22Rv1 (cell line): ENCODE measurements around the gene MED12L.
A peak's percentile ranks its signal among the peaks of the same experiment; 100 is the strongest.

ENCODE experiments used
- H3K27ac ChIP-seq: fragments of 450-650 bp; 2 replicates; pipeline ENCODE4 v1.5.1; 2017
- ZFX ChIP-seq: fragments of 450-650 bp; IDR thresholded peaks from 2 replicates; pipeline ENCODE4 v1.6.1; 2017; ENCODE audit warnings: antibody characterized with exemption, borderline replicate concordance
- TF ChIP-seq, protein P1 (sequence below): fragments of 450-650 bp; IDR thresholded peaks from 2 replicates; pipeline ENCODE4 v1.5.1; 2017; ENCODE audit warnings: mild to moderate bottlenecking

MED12L gene

DNA sequence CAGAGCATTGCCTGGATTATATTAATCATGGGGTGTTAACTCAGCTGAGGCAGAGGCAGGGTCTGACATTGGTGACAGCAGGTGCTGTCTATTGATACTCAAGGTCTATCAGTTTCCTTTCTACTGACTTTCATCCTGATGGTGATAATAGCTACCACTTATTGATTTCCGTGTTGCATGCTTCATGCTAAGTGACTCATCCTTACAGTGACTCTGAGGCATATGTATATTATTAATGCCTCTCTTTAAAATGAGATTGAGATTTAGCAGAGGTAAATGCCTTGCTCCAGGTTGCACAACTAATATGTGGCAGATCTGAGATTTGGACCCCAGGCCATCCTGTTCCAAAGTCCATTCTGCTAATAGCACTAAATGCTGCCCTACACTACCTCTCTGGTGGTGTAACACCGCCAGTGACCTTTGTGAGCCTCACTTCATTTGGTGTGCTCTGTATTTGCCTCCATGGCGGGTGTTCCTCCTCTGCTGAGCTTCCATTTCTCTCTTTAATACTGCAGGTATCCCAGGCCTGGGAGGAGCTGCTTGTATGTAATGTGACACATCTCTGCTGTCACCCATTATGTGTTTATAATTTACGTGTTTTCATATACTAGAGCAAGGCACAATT, 67.1 kb downstream of the MED12L start:
- TF ChIP-seq, protein P1, sequence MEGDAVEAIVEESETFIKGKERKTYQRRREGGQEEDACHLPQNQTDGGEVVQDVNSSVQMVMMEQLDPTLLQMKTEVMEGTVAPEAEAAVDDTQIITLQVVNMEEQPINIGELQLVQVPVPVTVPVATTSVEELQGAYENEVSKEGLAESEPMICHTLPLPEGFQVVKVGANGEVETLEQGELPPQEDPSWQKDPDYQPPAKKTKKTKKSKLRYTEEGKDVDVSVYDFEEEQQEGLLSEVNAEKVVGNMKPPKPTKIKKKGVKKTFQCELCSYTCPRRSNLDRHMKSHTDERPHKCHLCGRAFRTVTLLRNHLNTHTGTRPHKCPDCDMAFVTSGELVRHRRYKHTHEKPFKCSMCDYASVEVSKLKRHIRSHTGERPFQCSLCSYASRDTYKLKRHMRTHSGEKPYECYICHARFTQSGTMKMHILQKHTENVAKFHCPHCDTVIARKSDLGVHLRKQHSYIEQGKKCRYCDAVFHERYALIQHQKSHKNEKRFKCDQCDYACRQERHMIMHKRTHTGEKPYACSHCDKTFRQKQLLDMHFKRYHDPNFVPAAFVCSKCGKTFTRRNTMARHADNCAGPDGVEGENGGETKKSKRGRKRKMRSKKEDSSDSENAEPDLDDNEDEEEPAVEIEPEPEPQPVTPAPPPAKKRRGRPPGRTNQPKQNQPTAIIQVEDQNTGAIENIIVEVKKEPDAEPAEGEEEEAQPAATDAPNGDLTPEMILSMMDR: no peak
- TF ChIP-seq ZFX: no peak
- no peak overlapping the region for H3K27ac ChIP-seq

- TF ChIP-seq, protein P1: no peak
- no peak for TF ChIP-seq ZFX
- no peak overlapping the region for H3K27ac ChIP-seq
Measured at GRCh38 chr3:151154566-151154965, 69.1 kb downstream of the MED12L start.

DNA sequence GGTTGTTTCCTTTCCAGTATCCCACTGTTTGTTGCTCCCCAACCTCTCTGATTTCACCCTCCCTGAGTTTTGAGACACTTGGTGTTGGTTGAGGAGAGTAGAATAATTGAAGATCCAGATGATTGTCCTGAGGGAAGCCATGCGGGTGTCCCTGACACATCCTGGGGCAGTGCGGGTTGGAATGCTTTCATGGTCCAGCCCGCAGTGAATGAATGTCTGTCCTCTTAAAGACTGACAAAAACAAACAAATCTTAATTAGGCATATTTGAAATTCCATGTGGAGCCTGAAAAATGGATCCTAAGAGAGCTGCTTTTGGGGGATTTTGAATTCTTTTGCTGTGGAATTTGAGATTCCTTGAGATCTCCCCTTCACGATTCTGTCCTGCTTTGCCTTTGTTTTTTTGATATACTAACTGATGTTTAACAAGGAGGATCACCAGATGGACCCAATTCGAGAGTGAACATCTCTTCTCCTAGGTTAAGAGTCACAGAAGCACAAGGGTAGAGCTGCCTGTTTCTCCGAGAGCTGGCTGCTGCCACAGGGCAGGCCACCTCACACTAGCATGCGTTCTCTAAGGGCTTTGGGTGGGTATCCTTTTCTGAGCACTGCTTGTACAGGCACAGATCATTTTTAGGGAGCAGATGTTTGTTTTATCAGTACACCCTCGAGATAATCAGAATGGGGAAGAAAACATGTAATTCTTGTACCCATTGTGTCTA, 70.1 kb downstream of the MED12L start:
- H3K27ac ChIP-seq: no peak overlapping the region
- TF ChIP-seq ZFX: no peak
- TF ChIP-seq, protein P1: no peak

- no peak for TF ChIP-seq ZFX
- TF ChIP-seq, protein P1: peak; percentile 83
- no peak overlapping the region for H3K27ac ChIP-seq
Measured at GRCh38 chr3:151156618-151157216, 71.3 kb downstream of the MED12L start.

GRCh38 chr3:151159806-151160205, 74.3 kb downstream of the MED12L start:
- no peak for TF ChIP-seq ZFX
- TF ChIP-seq, protein P1: no peak

DNA sequence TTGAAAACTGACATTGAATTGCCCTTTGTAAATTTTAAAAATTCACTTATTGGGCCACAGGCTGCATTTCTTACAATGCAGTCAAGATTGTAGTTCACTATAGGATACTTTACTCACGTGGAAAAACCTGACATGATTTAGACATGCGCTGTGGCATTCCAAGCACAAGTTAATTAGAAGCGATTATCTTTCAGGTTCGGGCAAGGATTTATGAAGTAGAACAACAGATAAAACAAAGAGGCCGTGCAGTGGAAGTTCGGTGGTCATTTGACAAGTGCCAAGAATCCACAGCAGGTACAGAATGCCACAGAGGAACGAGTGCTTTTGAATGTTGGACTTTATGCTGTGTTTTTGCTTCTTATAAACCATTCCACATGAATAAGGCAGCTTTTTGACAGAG, 79.8 kb downstream of the MED12L start:
- no peak overlapping the region for H3K27ac ChIP-seq
- TF ChIP-seq ZFX: no peak
- TF ChIP-seq, protein P1: no peak

More at GRCh38 chr3:151159806-151160205, 74.3 kb downstream of the MED12L start:
- H3K27ac ChIP-seq: no peak overlapping the region

GRCh38 chr3:151166161-151166560, 80.7 kb downstream of the MED12L start:
- no peak overlapping the region for H3K27ac ChIP-seq
- TF ChIP-seq ZFX: no peak
- TF ChIP-seq, protein P1: peak; percentile 22; the same call in 1 of the 2 replicates
